Subcutaneous adipose tissue (tissue), 4 donors: ENCODE data around the gene PGM2L1. TPM values are rescaled to one million over a fixed set of nuclear protein-coding genes. Genes with fewer than 3 reads are reported as not detected.

Source experiments
- CTCF ChIP-seq: fragments of 450-650 bp; IDR thresholded peaks from one replicate; pipeline ENCODE4 v1.5.1; 2016; ENCODE audit warnings: low read depth, mild to moderate bottlenecking, control low read depth, antibody characterized with exemption, moderate library complexity
- total RNA-seq, 4 donors: library from RNA; depleted of rRNA; stranded (reverse); fragments of >200 nt; gene quantifications; one replicate each; pipeline ENCODE4 v1.1.0, GENCODE V29; 2016

Gene PGM2L1
- total RNA-seq, 4 donors from 2014 or later: 2.1 to 8.7 (median 3.8) TPM

- no peak for TF ChIP-seq CTCF
Observed at GRCh38 chr11:74397501-74398243, 561 bp downstream of the PGM2L1 start.

GRCh38 chr11:74392256-74392655 is 6.0 kb downstream of the PGM2L1 start:
- TF ChIP-seq CTCF: no peak

GRCh38 chr11:74391193-74391592 is 7.0 kb downstream of the PGM2L1 start:
- no peak for TF ChIP-seq CTCF

- TF ChIP-seq CTCF: no peak
Observed at GRCh38 chr11:74390697-74391096, 7.5 kb downstream of the PGM2L1 start.

GRCh38 chr11:74388678-74389327 is 9.4 kb downstream of the PGM2L1 start:
- no peak for TF ChIP-seq CTCF

- no peak for TF ChIP-seq CTCF
Observed at GRCh38 chr11:74384641-74385040, 13.6 kb downstream of the PGM2L1 start.

GRCh38 chr11:74380746-74381439 is 17.3 kb downstream of the PGM2L1 start:
- no peak for TF ChIP-seq CTCF
